Fibroblast of skin of left biceps (primary cell): ENCODE measurements around the gene EEF1AKMT3.
"Not testable (repeated sequence)": the region's sequence is repeated elsewhere in the genome, so short reads cannot be mapped to it uniquely, and the experiment has no call there.

Experiments
- DNase-seq, 2 experiments: peaks; one replicate each; pipeline ENCODE4 v3.0.0-alpha.2; 2013; ENCODE audit warnings: low read depth in 2 of 2

Gene EEF1AKMT3

GRCh38 chr12:57765698-57766463, 6.5 kb upstream of the EEF1AKMT3 start:
- no peak for DNase-seq

GRCh38 chr12:57766464-57767304, 5.7 kb upstream of the EEF1AKMT3 start, which contains the start of gene CYP27B1:
Gene CYP27B1, minus strand, starts transcription at chr12:57767078. Its CDS starts 37 bp downstream, at chr12:57767041.
- DNase-seq, result no peak

GRCh38 chr12:57767305-57767698, 5.1 kb upstream of the EEF1AKMT3 start:
- no peak for DNase-seq

GRCh38 chr12:57767876-57768275, 4.5 kb upstream of the EEF1AKMT3 start:
- no peak for DNase-seq

- DNase-seq, result no peak
Observed at GRCh38 chr12:57769594-57769993, 2.8 kb upstream of the EEF1AKMT3 start.

- DNase-seq, result no peak
Observed at GRCh38 chr12:57770734-57771133, 1.7 kb upstream of the EEF1AKMT3 start.

GRCh38 chr12:57771236-57771872, 1.1 kb upstream of the EEF1AKMT3 start:
- DNase-seq, result peak; percentile 74 to 76

GRCh38 chr12:57771873-57772428, 463 bp upstream of the EEF1AKMT3 start, which contains the start of gene METTL1:
Gene METTL1, minus strand, starts transcription at chr12:57772105. Its CDS starts 22 bp downstream, at chr12:57772083.
- peak; percentile 89 to 92 for DNase-seq

- not testable (repeated sequence) for DNase-seq
Observed at GRCh38 chr12:57774634-57775033, 2.2 kb downstream of the EEF1AKMT3 start.

- no peak for DNase-seq
Observed at GRCh38 chr12:57775044-57775443, 2.6 kb downstream of the EEF1AKMT3 start.

- DNase-seq, result no peak
Observed at GRCh38 chr12:57775563-57776246, 3.3 kb downstream of the EEF1AKMT3 start.

- DNase-seq, result no peak
Observed at GRCh38 chr12:57776247-57776587, 3.8 kb downstream of the EEF1AKMT3 start.

- DNase-seq, result no peak
Observed at GRCh38 chr12:57777367-57777766, 5.0 kb downstream of the EEF1AKMT3 start.

- no peak for DNase-seq
Observed at GRCh38 chr12:57777911-57778310, 5.5 kb downstream of the EEF1AKMT3 start.

GRCh38 chr12:57779736-57780135, 7.3 kb downstream of the EEF1AKMT3 start:
- no peak for DNase-seq

- DNase-seq, result no peak
Observed at GRCh38 chr12:57780284-57780897, 8.0 kb downstream of the EEF1AKMT3 start.

GRCh38 chr12:57781244-57781643, 8.8 kb downstream of the EEF1AKMT3 start:
- no peak for DNase-seq

GRCh38 chr12:57781801-57782200, 9.4 kb downstream of the EEF1AKMT3 start:
- DNase-seq, result no peak

GRCh38 chr12:57782243-57782607, 9.8 kb downstream of the EEF1AKMT3 start:
- DNase-seq, result no peak

GRCh38 chr12:57782608-57783465, 10.4 kb downstream of the EEF1AKMT3 start, which contains the start of gene TSFM:
Gene TSFM, plus strand, starts transcription at chr12:57782787. Its CDS starts 15 bp downstream, at chr12:57782802.
- peak; percentile 78 to 82 for DNase-seq
